A673 (cell line): Measurements from ENCODE around the gene CIAO2B. TPM values are rescaled to one million over a fixed set of nuclear protein-coding genes. Genes with fewer than 3 reads are reported as not detected.
A peak's percentile ranks its signal among the peaks of the same experiment; 100 is the strongest.

ENCODE experiments used
- Bru-seq: library from RNA; stranded (reverse); fragments of 400-500 nt; gene quantifications from one replicate; lab custom pipeline; 2021; lab: Mats Ljungman, UMichigan
- BruChase-seq, 2 experiments: library from RNA; stranded (reverse); fragments of 400-500 nt; gene quantifications; one replicate each; lab custom pipeline; 2021; lab: Mats Ljungman, UMichigan
- BruUV-seq: library from RNA; stranded (reverse); fragments of 400-500 nt; replicated peaks from 2 replicates; lab custom pipeline; 2021; lab: Mats Ljungman, UMichigan
- CTCF ChIA-PET: fragments of 300-600 bp; sonication (Branson Sonifier 250); formaldehyde crosslinking; loops from one replicate; lab custom pipeline; 2022; ENCODE audit warnings: antibody characterized with exemption; lab: Charles Lee
- POLR2A ChIA-PET: fragments of 300-600 bp; sonication (Branson Sonifier 250); formaldehyde crosslinking; loops from one replicate; lab custom pipeline; 2022; ENCODE audit warnings: antibody characterized with exemption; ENCODE audit not compliant: low non-redundant PET; lab: Charles Lee
- DNase-seq: peaks from one replicate; pipeline ENCODE4 v3.0.0-alpha.2; 2015; ENCODE audit warnings: low spot score
- H3K27ac ChIP-seq: fragments of 200-600 bp; sonication (generic); 2 replicates; pipeline ENCODE4 v1.5.1; 2016; ENCODE audit warnings: mixed run types, low read depth, mild to moderate bottlenecking, mixed read lengths, antibody characterized with exemption, low read length; ENCODE audit not compliant: poor library complexity, severe bottlenecking
- H3K27me3 ChIP-seq: fragments of 200-600 bp; sonication (generic); replicated peaks from 2 replicates; pipeline ENCODE4 v1.6.1; 2017; ENCODE audit warnings: mixed run types, low read depth, mild to moderate bottlenecking, mixed read lengths, antibody characterized with exemption, low read length; ENCODE audit not compliant: insufficient read depth, poor library complexity
- H3K36me3 ChIP-seq: fragments of 200-600 bp; sonication (generic); 2 replicates; pipeline ENCODE4 v1.6.1; 2016; ENCODE audit warnings: mixed run types, mild to moderate bottlenecking, mixed read lengths, antibody characterized with exemption, low read length; ENCODE audit not compliant: insufficient read depth, poor library complexity, severe bottlenecking
- H3K4me1 ChIP-seq: fragments of 200-600 bp; sonication (generic); 2 replicates; pipeline ENCODE4 v1.6.1; 2017; ENCODE audit warnings: mixed run types, mild to moderate bottlenecking, mixed read lengths, antibody characterized with exemption, low read length; ENCODE audit not compliant: insufficient read depth, poor library complexity, severe bottlenecking
- H3K4me3 ChIP-seq: fragments of 200-600 bp; sonication (generic); 2 replicates; pipeline ENCODE4 v1.5.1; 2016; ENCODE audit warnings: low read depth, mixed run types, mild to moderate bottlenecking, mixed read lengths, low read length; ENCODE audit not compliant: poor library complexity, severe bottlenecking
- H3K9me3 ChIP-seq: fragments of 200-600 bp; sonication (generic); 2 replicates; pipeline ENCODE4 v1.6.1; 2016; ENCODE audit warnings: mixed run types, low read depth, mild to moderate bottlenecking, mixed read lengths, antibody characterized with exemption, low read length; ENCODE audit not compliant: poor library complexity, severe bottlenecking
- EZH2 ChIP-seq: fragments of 200-600 bp; sonication (generic); IDR thresholded peaks from 2 replicates; pipeline ENCODE4 v1.6.1; 2017; ENCODE audit warnings: borderline replicate concordance, low read depth, mild to moderate bottlenecking, mixed read lengths, antibody characterized with exemption, low read length; ENCODE audit not compliant: poor library complexity, severe bottlenecking
- intact Hi-C: fragments of 100-400 bp; cut with micrococcal nuclease; formaldehyde crosslinking; loops from one replicate; pipeline ENCODE4 v1.10.0; 2022; ENCODE audit not compliant: unreplicated experiment
- long read RNA-seq: library from polyadenylated mRNA; stranded (forward); transcript quantifications from one replicate; pipeline ENCODE4 v2.0.0, GENCODE V29; 2022
- total RNA-seq: library from RNA; stranded (reverse); gene quantifications from 2 replicates; pipeline ENCODE4 v1.2.3, GENCODE V29; 2021
- TF ChIP-seq, protein P1 (sequence below): fragments of 300-800, 200-600 bp; sonication (generic); conservative IDR thresholded peaks from 2 replicates; pipeline ENCODE4 v1.5.1; 2017; ENCODE audit warnings: low read depth, mild to moderate bottlenecking, antibody characterized with exemption, low read length, moderate library complexity, mixed read lengths

CIAO2B gene
- 97.4 and 108 TPM in 2 replicates for total RNA-seq
- Bru-seq, nascent RNA, result percentile 73 among the genes with signal in this experiment
- BruChase-seq, experiment 1, labeled RNA remaining after a 2-hour chase, result percentile 77 among the genes with signal in this experiment
- BruChase-seq, experiment 2, labeled RNA remaining after a 6-hour chase, result percentile 85 among the genes with signal in this experiment
- long read RNA-seq, transcript CIAO2B-201 (5 exons, 676 nt), result major isoform, 116 of 147 reads
- long read RNA-seq, transcript CIAO2B-203 (4 exons, 718 nt), result minor isoform, 23 of 147 reads
- long read RNA-seq, partial matches to known transcripts, result 3 of 147 reads
- long read RNA-seq, other reads (novel, unspliced or antisense), result 5 of 147 reads

DNA sequence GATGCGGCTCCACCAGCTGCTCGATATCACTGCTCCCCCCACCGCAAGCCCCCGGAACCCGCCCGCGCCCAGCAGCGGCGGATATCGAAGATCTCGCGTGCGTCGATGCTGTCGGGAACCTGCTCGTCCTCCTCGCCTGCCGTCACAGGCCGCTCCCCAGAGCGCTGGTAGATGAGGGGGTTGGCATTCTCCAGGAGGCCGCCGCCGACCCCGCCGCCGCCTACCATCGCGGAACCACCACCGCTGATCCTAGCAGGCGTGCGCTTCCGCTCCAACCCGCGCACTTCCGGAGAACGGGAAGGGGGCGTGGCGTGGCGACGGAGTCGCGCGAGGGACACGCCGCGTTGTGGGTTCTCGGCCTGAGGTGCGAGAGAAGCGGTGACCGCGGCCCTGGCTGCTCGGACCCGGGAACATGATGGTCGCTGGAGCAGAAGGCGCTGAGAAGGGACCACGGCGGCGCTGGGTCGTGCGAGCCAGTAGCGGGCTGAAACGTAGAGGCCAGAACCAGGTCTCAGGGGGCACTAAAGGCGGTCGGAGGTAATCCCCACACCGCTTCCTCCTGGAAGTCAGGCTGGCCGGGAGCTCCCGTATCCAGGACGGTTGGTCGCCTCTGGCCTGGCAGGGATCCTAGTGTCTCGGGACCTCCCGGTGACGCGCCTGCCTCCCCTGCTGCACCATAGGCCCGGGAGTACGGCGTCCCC is at the start of gene CIAO2B:
Gene CIAO2B (minus strand): TSS at position 265 of the 701 bp plus-strand sequence. CDS start 38 bp downstream, at position 227.
- CTCF ChIA-PET, result no interaction called here
- intact Hi-C loops, result no loop called here

DNA sequence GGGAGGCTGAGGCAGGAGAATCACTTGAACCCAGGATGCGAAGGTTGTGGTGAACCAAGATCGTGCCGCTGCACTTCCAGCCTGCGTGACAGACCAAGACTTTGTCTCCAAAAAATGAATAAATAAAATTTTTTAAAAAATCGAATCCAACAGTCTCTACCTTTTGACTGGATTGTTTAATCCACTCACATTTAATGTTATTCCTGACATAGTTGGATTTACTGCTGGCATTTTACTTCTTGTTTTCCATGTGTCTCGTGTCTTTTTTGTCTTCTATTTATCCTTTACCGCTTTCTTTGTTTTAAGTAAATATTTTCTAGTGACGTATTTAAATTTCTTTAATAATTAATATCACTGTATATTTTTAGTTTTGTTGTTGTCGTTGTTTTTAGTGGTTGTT is 48.8 kb upstream of the CIAO2B start:
- no peaks in the 10 kb centered on the region for H3K9me3 ChIP-seq
- no TSS peak for BruUV-seq
- TF ChIP-seq, protein P1, sequence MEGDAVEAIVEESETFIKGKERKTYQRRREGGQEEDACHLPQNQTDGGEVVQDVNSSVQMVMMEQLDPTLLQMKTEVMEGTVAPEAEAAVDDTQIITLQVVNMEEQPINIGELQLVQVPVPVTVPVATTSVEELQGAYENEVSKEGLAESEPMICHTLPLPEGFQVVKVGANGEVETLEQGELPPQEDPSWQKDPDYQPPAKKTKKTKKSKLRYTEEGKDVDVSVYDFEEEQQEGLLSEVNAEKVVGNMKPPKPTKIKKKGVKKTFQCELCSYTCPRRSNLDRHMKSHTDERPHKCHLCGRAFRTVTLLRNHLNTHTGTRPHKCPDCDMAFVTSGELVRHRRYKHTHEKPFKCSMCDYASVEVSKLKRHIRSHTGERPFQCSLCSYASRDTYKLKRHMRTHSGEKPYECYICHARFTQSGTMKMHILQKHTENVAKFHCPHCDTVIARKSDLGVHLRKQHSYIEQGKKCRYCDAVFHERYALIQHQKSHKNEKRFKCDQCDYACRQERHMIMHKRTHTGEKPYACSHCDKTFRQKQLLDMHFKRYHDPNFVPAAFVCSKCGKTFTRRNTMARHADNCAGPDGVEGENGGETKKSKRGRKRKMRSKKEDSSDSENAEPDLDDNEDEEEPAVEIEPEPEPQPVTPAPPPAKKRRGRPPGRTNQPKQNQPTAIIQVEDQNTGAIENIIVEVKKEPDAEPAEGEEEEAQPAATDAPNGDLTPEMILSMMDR, result no peak
- TF ChIP-seq EZH2, result no peak

More for the DNA sequence above, at the start of gene CIAO2B:
- Histone ChIP-seq H3K9me3 (no peaks in the 10 kb centered on the region), H3K4me3 (peak within 1 kb of the TSS; percentile 80), H3K27me3 (no peaks in the 10 kb centered on the region), H3K4me1 (peaks cover 21% of the 10 kb centered on the region), H3K36me3 (peaks cover 4% of the 10 kb centered on the region), H3K27ac (peak within 1 kb of the TSS; percentile 92)
- POLR2A ChIA-PET, result no interaction called here
- DNase-seq, result peak; percentile 93
- BruUV-seq, result no TSS peak
- TF ChIP-seq, protein P1, result no peak
- no peak for TF ChIP-seq EZH2

DNA sequence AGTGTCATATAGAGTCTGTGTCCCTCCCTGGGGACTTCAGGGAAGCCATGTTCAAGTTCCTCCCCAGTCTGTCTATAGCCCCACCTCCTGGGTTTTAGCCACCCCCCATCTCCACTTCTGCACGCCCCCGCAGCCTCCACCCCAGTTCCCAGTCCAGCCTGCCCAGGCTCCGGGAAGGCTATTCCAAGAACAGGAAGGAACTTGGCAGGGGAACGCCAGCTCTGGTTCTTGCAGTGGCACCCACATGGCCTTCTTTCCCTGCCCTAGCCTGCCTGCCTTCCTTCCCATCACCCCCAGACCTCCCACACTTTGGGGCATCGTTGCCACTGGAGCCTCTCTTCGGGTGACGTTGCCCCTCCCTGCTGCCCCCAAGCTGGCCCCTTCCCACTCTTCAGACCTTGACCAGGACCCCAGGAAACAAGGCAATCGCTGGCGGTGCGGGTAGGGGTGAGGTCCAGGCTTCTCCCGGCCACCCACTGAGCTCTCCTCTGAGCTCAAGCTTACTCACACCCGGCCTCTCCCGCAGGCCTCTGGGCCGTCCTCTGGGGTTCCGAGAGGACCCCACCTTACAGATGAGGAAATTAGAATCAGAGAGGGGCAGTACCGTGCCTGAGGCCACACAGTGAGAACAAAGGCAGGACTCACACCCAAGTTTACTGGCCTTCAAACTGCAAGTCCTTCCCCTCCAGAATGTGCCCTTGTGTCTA is 45.0 kb upstream of the CIAO2B start:
- intact Hi-C loops, result loop anchor here (5.0 kb wide), 1 partner anchor 123 kb away; no protein-coding TSS in a partner anchor
- TF ChIP-seq EZH2, result no peak
- TF ChIP-seq, protein P1, result no peak
- Histone ChIP-seq H3K36me3 (no peaks in the 10 kb centered on the region), H3K9me3 (no peaks in the 10 kb centered on the region), H3K4me3 (no peak overlapping the region), H3K27me3 (no peaks in the 10 kb centered on the region), H3K4me1 (peaks cover 9% of the 10 kb centered on the region), H3K27ac (peak overlapping the region; percentile 47)
- peak; percentile 74 for DNase-seq
- CTCF ChIA-PET, result interaction anchor here (0.6 to 2.3 kb wide), 2 partner anchors 123 to 176 kb away, joined by 3 to 11 read pairs; no protein-coding TSS in a partner anchor
- BruUV-seq, result no TSS peak
- POLR2A ChIA-PET, result interaction anchor here (0.6 kb wide), 1 partner anchor 265 kb away, joined by 4 read pairs; no protein-coding TSS in a partner anchor

More for the DNA sequence above, 48.8 kb upstream of the CIAO2B start:
- intact Hi-C loops, result no loop called here
- CTCF ChIA-PET, result interaction anchor here (0.6 kb wide), 1 partner anchor 76 kb away, joined by 3 read pairs; no protein-coding TSS in a partner anchor
- no peaks in the 10 kb centered on the region for H3K27me3 ChIP-seq
- no peak overlapping the region for H3K27ac ChIP-seq
- peaks cover 9% of the 10 kb centered on the region for H3K4me1 ChIP-seq
- POLR2A ChIA-PET, result no interaction called here
- H3K4me3 ChIP-seq, result no peak overlapping the region
- no peaks in the 10 kb centered on the region for H3K36me3 ChIP-seq
- no peak for DNase-seq
